A549 (cell line): Measurements from ENCODE around the gene ADGRL2. TPM values are rescaled to one million over a fixed set of nuclear protein-coding genes. Genes with fewer than 3 reads are reported as not detected.

Experiments
- ATAC-seq, 2 experiments: fragments of 200-7000 bp in 1 of 2; fragments of >200 bp in 1 of 2; cut with Nextera tagmentation in 1 of 2; cut with Tn5 transposase in 1 of 2; 3 replicates each; pipeline versions ENCODE4 v1.8.0 to v1.9.1; 2018 to 2020; ENCODE audit warnings: mild to moderate bottlenecking in 1 of 2, moderate library complexity in 1 of 2
- CTCF ChIA-PET: fragments of 300-600 bp; sonication (Branson Sonifier 250); formaldehyde crosslinking; extraction: SDS; loops from one replicate; lab custom pipeline; 2021; ENCODE audit warnings: antibody characterized with exemption, inconsistent platforms; lab: Yijun Ruan, JAX
- POLR2A ChIA-PET: fragments of 350-600 bp; formaldehyde crosslinking; extraction: SDS; loops from one replicate; lab custom pipeline; 2021; ENCODE audit warnings: antibody characterized with exemption, inconsistent platforms; lab: Yijun Ruan, JAX
- DNase-seq, 2 experiments: peaks; one replicate each; pipeline versions ENCODE4 v3.0.0 to v3.0.0-alpha.2; 2011 to 2016; ENCODE audit warnings: low read depth in 1 of 2, low spot score in 1 of 2
- FAIRE-seq: peaks from 2 replicates; lab custom pipeline; 2011; peaks lifted over from hg19 to GRCh38; lab: Jason Lieb, UNC
- H3K27ac ChIP-seq, 2 experiments: fragments of >200 bp; sonication (Bioruptor Twin); formaldehyde crosslinking; 3 replicates each; pipeline ENCODE4 v1.5.1; 2016 to 2017
- H3K4me1 ChIP-seq: fragments of >200 bp; sonication (Bioruptor Twin); formaldehyde crosslinking; 3 replicates; pipeline ENCODE4 v1.6.1; 2016
- H3K4me2 ChIP-seq: fragments of >200 bp; sonication (Bioruptor Twin); formaldehyde crosslinking; 3 replicates; pipeline ENCODE4 v1.6.1; 2016
- H3K4me3 ChIP-seq: fragments of >200 bp; sonication (Bioruptor Twin); formaldehyde crosslinking; 3 replicates; pipeline ENCODE4 v1.5.1; 2016
- H3K9me3 ChIP-seq: fragments of >200 bp; sonication (Bioruptor Twin); formaldehyde crosslinking; 3 replicates; pipeline ENCODE4 v1.6.1; 2016
- EHF ChIP-seq: fragments of 250-450 bp; sonication (Bioruptor Pico); IDR thresholded peaks from 2 replicates; pipeline ENCODE4 v1.5.0; 2020; ENCODE audit warnings: mild to moderate bottlenecking
- EHMT2 ChIP-seq: fragments of 200-600 bp; sonication (generic); IDR thresholded peaks from 2 replicates; pipeline ENCODE4 v1.6.1; 2016; ENCODE audit warnings: antibody characterized with exemption, low read depth, mild to moderate bottlenecking, moderate library complexity
- FOSL2 ChIP-seq, 2 experiments: fragments of 450-650 bp in 1 of 2; fragments of >200 bp in 1 of 2; sonication (Bioruptor Twin) in 1 of 2; formaldehyde crosslinking; IDR thresholded peaks; 2 replicates each; pipeline versions ENCODE4 v1.5.0 to v1.6.1; 2016 to 2020; ENCODE audit warnings: mild to moderate bottlenecking in 1 of 2, moderate library complexity in 1 of 2
- HDAC2 ChIP-seq: fragments of 200-600 bp; sonication (generic); IDR thresholded peaks from 2 replicates; pipeline ENCODE4 v1.6.1; 2016
- HOXB13 ChIP-seq: fragments of 250-450 bp; sonication (Bioruptor Pico); IDR thresholded peaks from 2 replicates; pipeline ENCODE4 v1.5.0; 2020; ENCODE audit warnings: low read depth, mild to moderate bottlenecking, moderate library complexity
- HOXB5 ChIP-seq: fragments of 250-450 bp; sonication (Bioruptor Pico); IDR thresholded peaks from 2 replicates; pipeline ENCODE4 v1.5.0; 2020; ENCODE audit warnings: mild to moderate bottlenecking, moderate library complexity
- JUN ChIP-seq, 2 experiments: fragments of >200 bp; sonication (Bioruptor Twin); formaldehyde crosslinking; IDR thresholded peaks; 2 replicates in 1 of 2; 3 replicates in 1 of 2; pipeline ENCODE4 v1.6.1; 2016 to 2017
- KDM1A ChIP-seq: fragments of 200-600 bp; sonication (generic); IDR thresholded peaks from 2 replicates; pipeline ENCODE4 v1.6.1; 2016; ENCODE audit warnings: low read depth, mild to moderate bottlenecking
- KDM5A ChIP-seq: fragments of 200-600 bp; sonication (generic); IDR thresholded peaks from 2 replicates; pipeline ENCODE4 v1.6.1; 2016; ENCODE audit warnings: antibody characterized with exemption, mild to moderate bottlenecking
- NR3C1 ChIP-seq: fragments of >200 bp; sonication (Bioruptor Twin); formaldehyde crosslinking; IDR thresholded peaks from 3 replicates; pipeline ENCODE4 v1.6.1; 2017
- POLR2A ChIP-seq: IDR thresholded peaks from 2 replicates; pipeline ENCODE4 v1.6.1; 2012; ENCODE audit warnings: mild to moderate bottlenecking, low read length
- RARB ChIP-seq: fragments of 250-450 bp; sonication (Bioruptor Pico); IDR thresholded peaks from 2 replicates; pipeline ENCODE4 v1.8.0; 2021; ENCODE audit warnings: mild to moderate bottlenecking, moderate library complexity
- RCOR1 ChIP-seq: fragments of 150-350 bp; IDR thresholded peaks from 2 replicates; pipeline ENCODE4 v1.6.1; 2014; ENCODE audit warnings: antibody characterized with exemption, low read length, low read depth
- SREBF2 ChIP-seq: fragments of 450-650 bp; IDR thresholded peaks from 2 replicates; pipeline ENCODE4 v1.6.1; 2014; ENCODE audit warnings: mild to moderate bottlenecking, moderate library complexity
- TFCP2L1 ChIP-seq: fragments of 250-450 bp; sonication (Bioruptor Pico); IDR thresholded peaks from 2 replicates; pipeline ENCODE4 v1.5.0; 2021; ENCODE audit warnings: mild to moderate bottlenecking
- ZC3H11A ChIP-seq: fragments of 450-650 bp; IDR thresholded peaks from 2 replicates; pipeline ENCODE4 v1.6.1; 2014; ENCODE audit warnings: antibody characterized with exemption, mild to moderate bottlenecking
- ZFP36 ChIP-seq: fragments of 450-650 bp; IDR thresholded peaks from 2 replicates; pipeline ENCODE4 v1.6.1; 2014; ENCODE audit warnings: borderline replicate concordance; ENCODE audit not compliant: partially characterized antibody
- ZNF302 ChIP-seq: fragments of 250-450 bp; sonication (Bioruptor Pico); IDR thresholded peaks from 2 replicates; pipeline ENCODE4 v1.9.0; 2021; ENCODE audit warnings: inconsistent platforms, mild to moderate bottlenecking, moderate library complexity
- ZSCAN20 ChIP-seq: fragments of 250-450 bp; sonication (Bioruptor Pico); IDR thresholded peaks from 2 replicates; pipeline ENCODE4 v1.8.0; 2022; ENCODE audit warnings: mild to moderate bottlenecking, moderate library complexity
- WGBS: methylation state at CpG from one replicate; pipeline ENCODE4 v1.1.6; 2017; ENCODE audit errors: missing lambda C conversion rate; 5-methylcytosine and 5-hydroxymethylcytosine counted together
- polyA plus RNA-seq, 4 experiments: library from polyadenylated mRNA; depleted of rRNA in 3 of 4; stranded (reverse); fragments of >200 nt; fragmentation: RNase III in 1 of 4; extraction: RNeasy Plus Mini Kit Qiagen cat#74134 plus additional on column Dnase treatment in 1 of 4; gene quantifications; 2 replicates in 3 of 4; 3 replicates in 1 of 4; pipeline ENCODE4 v1.2.3, GENCODE V29; 2011 to 2017
- TF ChIP-seq, protein P1 (sequence below): fragments of >200 bp; sonication (Bioruptor Twin); formaldehyde crosslinking; IDR thresholded peaks from 3 replicates; pipeline ENCODE4 v1.6.1; 2016
- TF ChIP-seq, protein P2 (sequence below): IDR thresholded peaks from 2 replicates; pipeline ENCODE4 v1.6.1; 2012; ENCODE audit warnings: low read depth, borderline replicate concordance
- TF ChIP-seq, protein P3 (sequence below): IDR thresholded peaks from 2 replicates; pipeline ENCODE4 v1.6.1; 2012
- TF ChIP-seq, protein P4 (sequence below): fragments of >200 bp; sonication (Bioruptor Twin); formaldehyde crosslinking; IDR thresholded peaks from 3 replicates; pipeline ENCODE4 v1.5.1; 2016
- TF ChIP-seq, protein P5 (sequence below): fragments of 200-600 bp; sonication (generic); IDR thresholded peaks from 2 replicates; pipeline ENCODE4 v1.6.1; 2016; ENCODE audit warnings: antibody characterized with exemption, mild to moderate bottlenecking, moderate library complexity
- TF ChIP-seq, protein P6 (sequence below): fragments of 250-450 bp; sonication (Bioruptor Pico); IDR thresholded peaks from 2 replicates; pipeline ENCODE4 v1.5.0; 2020; ENCODE audit warnings: low read depth, mild to moderate bottlenecking, moderate library complexity

ADGRL2 gene
- polyA plus RNA-seq, 2 of the 4 experiments (the other 2 are of a cell fraction), result 12.8 to 24.1 TPM

DNA sequence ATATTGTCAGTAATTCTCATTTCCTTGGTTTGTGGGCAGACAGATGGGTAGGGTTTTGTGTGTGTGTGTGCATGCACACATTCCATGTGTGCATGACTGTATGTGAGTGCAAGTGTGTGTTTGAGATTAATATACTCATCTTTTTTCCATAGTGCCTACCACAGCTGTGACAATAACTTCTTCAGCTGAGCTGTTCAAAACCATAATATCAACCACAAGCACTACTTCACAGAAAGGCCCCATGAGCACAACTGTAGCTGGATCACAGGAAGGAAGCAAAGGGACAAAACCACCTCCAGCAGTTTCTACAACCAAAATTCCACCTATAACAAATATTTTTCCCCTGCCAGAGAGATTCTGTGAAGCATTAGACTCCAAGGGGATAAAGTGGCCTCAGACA, 149.3 kb downstream of the ADGRL2 start:
- Histone ChIP-seq H3K9me3 (no peaks in the 10 kb centered on the region), H3K27ac (no peak overlapping the region), H3K4me1 (no peaks in the 10 kb centered on the region), H3K4me2 (no peak overlapping the region), H3K4me3 (no peak overlapping the region)
- TF ChIP-seq, protein P1, sequence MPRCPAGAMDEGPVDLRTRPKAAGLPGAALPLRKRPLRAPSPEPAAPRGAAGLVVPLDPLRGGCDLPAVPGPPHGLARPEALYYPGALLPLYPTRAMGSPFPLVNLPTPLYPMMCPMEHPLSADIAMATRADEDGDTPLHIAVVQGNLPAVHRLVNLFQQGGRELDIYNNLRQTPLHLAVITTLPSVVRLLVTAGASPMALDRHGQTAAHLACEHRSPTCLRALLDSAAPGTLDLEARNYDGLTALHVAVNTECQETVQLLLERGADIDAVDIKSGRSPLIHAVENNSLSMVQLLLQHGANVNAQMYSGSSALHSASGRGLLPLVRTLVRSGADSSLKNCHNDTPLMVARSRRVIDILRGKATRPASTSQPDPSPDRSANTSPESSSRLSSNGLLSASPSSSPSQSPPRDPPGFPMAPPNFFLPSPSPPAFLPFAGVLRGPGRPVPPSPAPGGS, result no peak
- TF ChIP-seq KDM1A, result no peak
- TF ChIP-seq ZNF302 (CRISPR knock-in tag), result no peak
- TF ChIP-seq HOXB5 (CRISPR knock-in tag), result no peak
- TF ChIP-seq TFCP2L1 (CRISPR knock-in tag), result no peak
- TF ChIP-seq, protein P2, sequence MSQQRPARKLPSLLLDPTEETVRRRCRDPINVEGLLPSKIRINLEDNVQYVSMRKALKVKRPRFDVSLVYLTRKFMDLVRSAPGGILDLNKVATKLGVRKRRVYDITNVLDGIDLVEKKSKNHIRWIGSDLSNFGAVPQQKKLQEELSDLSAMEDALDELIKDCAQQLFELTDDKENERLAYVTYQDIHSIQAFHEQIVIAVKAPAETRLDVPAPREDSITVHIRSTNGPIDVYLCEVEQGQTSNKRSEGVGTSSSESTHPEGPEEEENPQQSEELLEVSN, result no peak
- TF ChIP-seq JUN (IDR thresholded peaks at IDR 0.05), result no peak
- TF ChIP-seq POLR2A, result no peak
- no peak for TF ChIP-seq FOSL2 (IDR thresholded peaks at IDR 0.05)
- TF ChIP-seq FOSL2 (CRISPR knock-in tag; IDR thresholded peaks at IDR 0.05), result no peak
- no peak for TF ChIP-seq ZFP36
- TF ChIP-seq EHMT2, result no peak
- no peak for TF ChIP-seq RARB (CRISPR knock-in tag)
- FAIRE-seq (no peak), ATAC-seq (no peak), DNase-seq (no peak)
- ChIA-PET CTCF (no interaction called here), POLR2A (no interaction called here)

DNA sequence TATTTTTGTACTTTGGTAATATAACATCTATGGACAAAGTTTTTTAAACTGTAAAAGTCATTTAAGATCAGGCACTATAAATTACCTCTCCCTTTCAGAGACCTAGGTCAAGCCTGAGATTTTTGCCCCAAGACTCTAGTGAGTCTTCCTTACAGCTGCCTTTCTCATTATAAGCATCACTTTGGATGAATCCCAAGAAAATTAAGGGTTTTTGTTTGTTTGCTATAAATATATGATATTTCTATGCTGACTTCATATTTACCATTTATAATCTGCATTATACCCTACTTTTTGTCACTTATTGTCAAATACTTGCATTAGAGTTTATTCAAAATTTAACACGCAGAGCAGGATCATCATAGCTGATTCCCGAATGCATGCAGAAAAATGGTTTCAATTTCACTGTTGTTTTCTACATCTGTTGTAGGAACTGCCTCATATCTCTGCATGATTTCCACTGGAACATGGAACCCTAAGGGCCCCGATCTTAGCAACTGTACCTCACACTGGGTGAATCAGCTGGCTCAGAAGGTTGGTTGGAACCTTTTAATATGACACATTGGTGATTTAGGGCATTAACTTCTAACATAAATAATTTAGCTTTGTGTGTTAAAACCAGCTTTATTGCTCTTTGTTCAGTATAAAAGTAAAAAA, 150.0 kb downstream of the ADGRL2 start:
- FAIRE-seq (no peak), DNase-seq (no peak), ATAC-seq (no peak)
- TF ChIP-seq EHF (CRISPR knock-in tag) (no peak), HOXB13 (CRISPR knock-in tag) (no peak), HDAC2 (no peak), JUN (IDR thresholded peaks at IDR 0.05) (no peak), RCOR1 (no peak), KDM5A (no peak), ZC3H11A (no peak), ZSCAN20 (CRISPR knock-in tag) (no peak), SREBF2 (no peak), TFCP2L1 (CRISPR knock-in tag) (no peak), RARB (CRISPR knock-in tag) (no peak), NR3C1 (no peak)
- TF ChIP-seq, protein P3, sequence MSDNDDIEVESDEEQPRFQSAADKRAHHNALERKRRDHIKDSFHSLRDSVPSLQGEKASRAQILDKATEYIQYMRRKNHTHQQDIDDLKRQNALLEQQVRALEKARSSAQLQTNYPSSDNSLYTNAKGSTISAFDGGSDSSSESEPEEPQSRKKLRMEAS, result no peak
- TF ChIP-seq, protein P4, sequence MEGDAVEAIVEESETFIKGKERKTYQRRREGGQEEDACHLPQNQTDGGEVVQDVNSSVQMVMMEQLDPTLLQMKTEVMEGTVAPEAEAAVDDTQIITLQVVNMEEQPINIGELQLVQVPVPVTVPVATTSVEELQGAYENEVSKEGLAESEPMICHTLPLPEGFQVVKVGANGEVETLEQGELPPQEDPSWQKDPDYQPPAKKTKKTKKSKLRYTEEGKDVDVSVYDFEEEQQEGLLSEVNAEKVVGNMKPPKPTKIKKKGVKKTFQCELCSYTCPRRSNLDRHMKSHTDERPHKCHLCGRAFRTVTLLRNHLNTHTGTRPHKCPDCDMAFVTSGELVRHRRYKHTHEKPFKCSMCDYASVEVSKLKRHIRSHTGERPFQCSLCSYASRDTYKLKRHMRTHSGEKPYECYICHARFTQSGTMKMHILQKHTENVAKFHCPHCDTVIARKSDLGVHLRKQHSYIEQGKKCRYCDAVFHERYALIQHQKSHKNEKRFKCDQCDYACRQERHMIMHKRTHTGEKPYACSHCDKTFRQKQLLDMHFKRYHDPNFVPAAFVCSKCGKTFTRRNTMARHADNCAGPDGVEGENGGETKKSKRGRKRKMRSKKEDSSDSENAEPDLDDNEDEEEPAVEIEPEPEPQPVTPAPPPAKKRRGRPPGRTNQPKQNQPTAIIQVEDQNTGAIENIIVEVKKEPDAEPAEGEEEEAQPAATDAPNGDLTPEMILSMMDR, result no peak
- TF ChIP-seq, protein P5, sequence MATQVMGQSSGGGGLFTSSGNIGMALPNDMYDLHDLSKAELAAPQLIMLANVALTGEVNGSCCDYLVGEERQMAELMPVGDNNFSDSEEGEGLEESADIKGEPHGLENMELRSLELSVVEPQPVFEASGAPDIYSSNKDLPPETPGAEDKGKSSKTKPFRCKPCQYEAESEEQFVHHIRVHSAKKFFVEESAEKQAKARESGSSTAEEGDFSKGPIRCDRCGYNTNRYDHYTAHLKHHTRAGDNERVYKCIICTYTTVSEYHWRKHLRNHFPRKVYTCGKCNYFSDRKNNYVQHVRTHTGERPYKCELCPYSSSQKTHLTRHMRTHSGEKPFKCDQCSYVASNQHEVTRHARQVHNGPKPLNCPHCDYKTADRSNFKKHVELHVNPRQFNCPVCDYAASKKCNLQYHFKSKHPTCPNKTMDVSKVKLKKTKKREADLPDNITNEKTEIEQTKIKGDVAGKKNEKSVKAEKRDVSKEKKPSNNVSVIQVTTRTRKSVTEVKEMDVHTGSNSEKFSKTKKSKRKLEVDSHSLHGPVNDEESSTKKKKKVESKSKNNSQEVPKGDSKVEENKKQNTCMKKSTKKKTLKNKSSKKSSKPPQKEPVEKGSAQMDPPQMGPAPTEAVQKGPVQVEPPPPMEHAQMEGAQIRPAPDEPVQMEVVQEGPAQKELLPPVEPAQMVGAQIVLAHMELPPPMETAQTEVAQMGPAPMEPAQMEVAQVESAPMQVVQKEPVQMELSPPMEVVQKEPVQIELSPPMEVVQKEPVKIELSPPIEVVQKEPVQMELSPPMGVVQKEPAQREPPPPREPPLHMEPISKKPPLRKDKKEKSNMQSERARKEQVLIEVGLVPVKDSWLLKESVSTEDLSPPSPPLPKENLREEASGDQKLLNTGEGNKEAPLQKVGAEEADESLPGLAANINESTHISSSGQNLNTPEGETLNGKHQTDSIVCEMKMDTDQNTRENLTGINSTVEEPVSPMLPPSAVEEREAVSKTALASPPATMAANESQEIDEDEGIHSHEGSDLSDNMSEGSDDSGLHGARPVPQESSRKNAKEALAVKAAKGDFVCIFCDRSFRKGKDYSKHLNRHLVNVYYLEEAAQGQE, result no peak
- TF ChIP-seq, protein P2, result no peak
- TF ChIP-seq, protein P6, sequence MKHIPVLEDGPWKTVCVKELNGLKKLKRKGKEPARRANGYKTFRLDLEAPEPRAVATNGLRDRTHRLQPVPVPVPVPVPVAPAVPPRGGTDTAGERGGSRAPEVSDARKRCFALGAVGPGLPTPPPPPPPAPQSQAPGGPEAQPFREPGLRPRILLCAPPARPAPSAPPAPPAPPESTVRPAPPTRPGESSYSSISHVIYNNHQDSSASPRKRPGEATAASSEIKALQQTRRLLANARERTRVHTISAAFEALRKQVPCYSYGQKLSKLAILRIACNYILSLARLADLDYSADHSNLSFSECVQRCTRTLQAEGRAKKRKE (CRISPR knock-in tag), result no peak
- ChIA-PET POLR2A (no interaction called here), CTCF (no interaction called here)
- H3K27ac ChIP-seq, result no peak overlapping the region
- 88% methylated on average over 3 of the region's 3 CpGs for WGBS
- H3K4me2 ChIP-seq, result no peak overlapping the region
- no peak overlapping the region for H3K4me3 ChIP-seq
- no peaks in the 10 kb centered on the region for H3K4me1 ChIP-seq
- no peaks in the 10 kb centered on the region for H3K9me3 ChIP-seq
